HL-60 (cell line): Measurements from ENCODE around the gene OR9Q1.

Experiments
- GABPA ChIP-seq: IDR thresholded peaks from 2 replicates; pipeline ENCODE4 v1.6.1; 2012; ENCODE audit warnings: low read depth
- POLR2AphosphoS5 ChIP-seq: IDR thresholded peaks from 2 replicates; pipeline ENCODE4 v1.6.1; 2012; ENCODE audit warnings: low read depth
- TF ChIP-seq, protein P1 (sequence below): IDR thresholded peaks from one replicate; pipeline ENCODE4 v1.5.1; 2011; ENCODE audit warnings: low read length, control low read depth, inconsistent platforms; ENCODE audit not compliant: insufficient read depth
- TF ChIP-seq, protein P2 (sequence below): IDR thresholded peaks from 2 replicates; pipeline ENCODE4 v1.6.1; 2012; ENCODE audit warnings: low read depth; ENCODE audit not compliant: insufficient replicate concordance

DNA sequence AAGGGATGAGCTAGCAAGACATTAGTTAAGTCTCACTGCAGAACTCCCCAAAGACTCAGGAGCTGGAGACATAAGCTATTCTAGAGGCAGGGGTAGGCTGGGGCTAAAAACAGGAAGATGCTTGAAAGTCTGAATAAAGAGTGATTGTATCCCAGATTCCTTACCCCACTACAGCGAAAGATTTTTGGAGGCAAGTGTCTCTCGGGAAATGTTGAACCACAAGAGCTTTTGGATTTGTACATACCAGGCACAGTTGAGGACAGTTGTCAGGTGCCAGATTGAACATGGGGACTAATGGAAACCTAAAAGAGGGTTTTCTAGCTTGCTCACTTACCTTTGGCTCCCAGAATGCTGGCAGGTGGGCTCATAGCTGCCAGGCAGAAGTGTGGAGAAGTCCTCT, 43.5 kb upstream of the OR9Q1 start:
- TF ChIP-seq, protein P1, sequence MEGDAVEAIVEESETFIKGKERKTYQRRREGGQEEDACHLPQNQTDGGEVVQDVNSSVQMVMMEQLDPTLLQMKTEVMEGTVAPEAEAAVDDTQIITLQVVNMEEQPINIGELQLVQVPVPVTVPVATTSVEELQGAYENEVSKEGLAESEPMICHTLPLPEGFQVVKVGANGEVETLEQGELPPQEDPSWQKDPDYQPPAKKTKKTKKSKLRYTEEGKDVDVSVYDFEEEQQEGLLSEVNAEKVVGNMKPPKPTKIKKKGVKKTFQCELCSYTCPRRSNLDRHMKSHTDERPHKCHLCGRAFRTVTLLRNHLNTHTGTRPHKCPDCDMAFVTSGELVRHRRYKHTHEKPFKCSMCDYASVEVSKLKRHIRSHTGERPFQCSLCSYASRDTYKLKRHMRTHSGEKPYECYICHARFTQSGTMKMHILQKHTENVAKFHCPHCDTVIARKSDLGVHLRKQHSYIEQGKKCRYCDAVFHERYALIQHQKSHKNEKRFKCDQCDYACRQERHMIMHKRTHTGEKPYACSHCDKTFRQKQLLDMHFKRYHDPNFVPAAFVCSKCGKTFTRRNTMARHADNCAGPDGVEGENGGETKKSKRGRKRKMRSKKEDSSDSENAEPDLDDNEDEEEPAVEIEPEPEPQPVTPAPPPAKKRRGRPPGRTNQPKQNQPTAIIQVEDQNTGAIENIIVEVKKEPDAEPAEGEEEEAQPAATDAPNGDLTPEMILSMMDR: no peak
- TF ChIP-seq POLR2AphosphoS5 (no peak), GABPA (no peak)
- TF ChIP-seq, protein P2, sequence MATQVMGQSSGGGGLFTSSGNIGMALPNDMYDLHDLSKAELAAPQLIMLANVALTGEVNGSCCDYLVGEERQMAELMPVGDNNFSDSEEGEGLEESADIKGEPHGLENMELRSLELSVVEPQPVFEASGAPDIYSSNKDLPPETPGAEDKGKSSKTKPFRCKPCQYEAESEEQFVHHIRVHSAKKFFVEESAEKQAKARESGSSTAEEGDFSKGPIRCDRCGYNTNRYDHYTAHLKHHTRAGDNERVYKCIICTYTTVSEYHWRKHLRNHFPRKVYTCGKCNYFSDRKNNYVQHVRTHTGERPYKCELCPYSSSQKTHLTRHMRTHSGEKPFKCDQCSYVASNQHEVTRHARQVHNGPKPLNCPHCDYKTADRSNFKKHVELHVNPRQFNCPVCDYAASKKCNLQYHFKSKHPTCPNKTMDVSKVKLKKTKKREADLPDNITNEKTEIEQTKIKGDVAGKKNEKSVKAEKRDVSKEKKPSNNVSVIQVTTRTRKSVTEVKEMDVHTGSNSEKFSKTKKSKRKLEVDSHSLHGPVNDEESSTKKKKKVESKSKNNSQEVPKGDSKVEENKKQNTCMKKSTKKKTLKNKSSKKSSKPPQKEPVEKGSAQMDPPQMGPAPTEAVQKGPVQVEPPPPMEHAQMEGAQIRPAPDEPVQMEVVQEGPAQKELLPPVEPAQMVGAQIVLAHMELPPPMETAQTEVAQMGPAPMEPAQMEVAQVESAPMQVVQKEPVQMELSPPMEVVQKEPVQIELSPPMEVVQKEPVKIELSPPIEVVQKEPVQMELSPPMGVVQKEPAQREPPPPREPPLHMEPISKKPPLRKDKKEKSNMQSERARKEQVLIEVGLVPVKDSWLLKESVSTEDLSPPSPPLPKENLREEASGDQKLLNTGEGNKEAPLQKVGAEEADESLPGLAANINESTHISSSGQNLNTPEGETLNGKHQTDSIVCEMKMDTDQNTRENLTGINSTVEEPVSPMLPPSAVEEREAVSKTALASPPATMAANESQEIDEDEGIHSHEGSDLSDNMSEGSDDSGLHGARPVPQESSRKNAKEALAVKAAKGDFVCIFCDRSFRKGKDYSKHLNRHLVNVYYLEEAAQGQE: no peak
